Thoracic aorta (tissue), 2 donors: Measurements from ENCODE around the gene HELT. TPM values are rescaled to one million over a fixed set of nuclear protein-coding genes. Genes with fewer than 3 reads are reported as not detected.

ENCODE experiments used
- ATAC-seq: fragments of 150-250 bp; one replicate; pipeline ENCODE4 v1.8.0; 2017; ENCODE audit warnings: low read depth; ENCODE audit not compliant: insufficient number of reproducible peaks, low FRiP score
- DNase-seq: peaks from one replicate; pipeline ENCODE4 v3.0.0-alpha.2; 2020; ENCODE audit warnings: low spot score
- H3K27ac ChIP-seq, 2 donors: fragments of 200-600 bp; sonication (generic); 1 replicate in 1 of 2; 2 replicates in 1 of 2; pipeline ENCODE4 v1.5.1; 2016; ENCODE audit warnings: mild to moderate bottlenecking in 2 of 2, moderate library complexity in 2 of 2
- H3K27me3 ChIP-seq: fragments of 200-600 bp; sonication (generic); replicated peaks from 2 replicates; pipeline ENCODE4 v1.6.0; 2016; ENCODE audit warnings: mild to moderate bottlenecking; ENCODE audit not compliant: insufficient read depth
- H3K36me3 ChIP-seq: fragments of 200-600 bp; sonication (generic); one replicate; pipeline ENCODE4 v1.5.1; 2016
- H3K4me1 ChIP-seq, 2 donors: fragments of 200-600 bp; sonication (generic); 1 replicate in 1 of 2; 2 replicates in 1 of 2; pipeline versions ENCODE4 v1.5.1 to v1.6.0; 2016; ENCODE audit warnings: low read depth in 2 of 2, mild to moderate bottlenecking in 1 of 2; ENCODE audit not compliant: control insufficient read depth in 1 of 2
- H3K4me3 ChIP-seq: fragments of 200-600 bp; sonication (generic); 2 replicates; pipeline ENCODE4 v1.5.1; 2016; ENCODE audit warnings: mild to moderate bottlenecking
- H3K9me3 ChIP-seq: fragments of 200-600 bp; sonication (generic); 2 replicates; pipeline ENCODE4 v1.5.1; 2016
- CTCF ChIP-seq: fragments of 200-600 bp; sonication (generic); IDR thresholded peaks from one replicate; pipeline ENCODE4 v1.5.1; 2019; ENCODE audit warnings: antibody characterized with exemption
- total RNA-seq, 2 donors: library from RNA; depleted of rRNA; stranded (reverse); fragments of >200 nt; gene quantifications; one replicate each; pipeline versions ENCODE4 v1.1.0 to v1.2.3, GENCODE V29; 2016

HELT gene
- total RNA-seq, 2 donors from 2014 or later, result not detected

- no peaks in the 10 kb centered on the region for H3K36me3 ChIP-seq
- ATAC-seq (no peak), DNase-seq (no peak)
- H3K4me1 ChIP-seq, result peaks cover 0 to 16% of the 10 kb centered on the region in 2 donors
- H3K27me3 ChIP-seq, result peaks cover 9% of the 10 kb centered on the region
- TF ChIP-seq CTCF, result no peak
- H3K9me3 ChIP-seq, result no peaks in the 10 kb centered on the region
- no peak overlapping the region for H3K27ac ChIP-seq
- H3K4me3 ChIP-seq, result peak overlapping the region; percentile 43
Measured at GRCh38 chr4:185013417-185014125, 4.7 kb upstream of the HELT start.

- ATAC-seq (no peak), DNase-seq (no peak)
- Histone ChIP-seq H3K4me3 (no peak overlapping the region), H3K36me3 (no peaks in the 10 kb centered on the region), H3K27me3 (peaks cover 19% of the 10 kb centered on the region), H3K27ac (no peak overlapping the region), H3K4me1 (peaks cover under 1 to 31% of the 10 kb centered on the region in 2 donors), H3K9me3 (no peaks in the 10 kb centered on the region)
- TF ChIP-seq CTCF, result no peak
Measured at GRCh38 chr4:185015108-185015507, 3.2 kb upstream of the HELT start.

- Histone ChIP-seq H3K4me1 (peaks cover 7 to 43% of the 10 kb centered on the region in 2 donors), H3K9me3 (no peaks in the 10 kb centered on the region), H3K36me3 (no peaks in the 10 kb centered on the region), H3K27ac (no peak overlapping the region), H3K4me3 (no peak overlapping the region), H3K27me3 (peaks cover 22% of the 10 kb centered on the region)
- ATAC-seq, result no peak
- DNase-seq, result no peak
- TF ChIP-seq CTCF, result no peak
Measured at GRCh38 chr4:185016101-185016940, 2.0 kb upstream of the HELT start.

GRCh38 chr4:185016946-185017758, 1.1 kb upstream of the HELT start:
- TF ChIP-seq CTCF, result no peak
- ATAC-seq (no peak), DNase-seq (no peak)
- Histone ChIP-seq H3K4me3 (no peak overlapping the region), H3K27me3 (peaks cover 24% of the 10 kb centered on the region), H3K4me1 (peaks cover 7 to 46% of the 10 kb centered on the region in 2 donors), H3K9me3 (no peaks in the 10 kb centered on the region), H3K27ac (no peak overlapping the region), H3K36me3 (no peaks in the 10 kb centered on the region)
